ENCODE data around the gene SLC15A4. TPM values are rescaled to one million over a fixed set of nuclear protein-coding genes. Genes with fewer than 3 reads are reported as not detected.
"Not testable (repeated sequence)": the region's sequence is repeated elsewhere in the genome, so short reads cannot be mapped to it uniquely, and the experiment has no call there.

The SLC15A4 gene
- total RNA-seq, 1 donor from 2014 or later = 25.2 TPM

GRCh38 chr12:128814411-128815261 is 9.1 kb downstream of the SLC15A4 start:
- no peak for DNase-seq (ENCODE audit: low read depth in 2 of 2)

DNA sequence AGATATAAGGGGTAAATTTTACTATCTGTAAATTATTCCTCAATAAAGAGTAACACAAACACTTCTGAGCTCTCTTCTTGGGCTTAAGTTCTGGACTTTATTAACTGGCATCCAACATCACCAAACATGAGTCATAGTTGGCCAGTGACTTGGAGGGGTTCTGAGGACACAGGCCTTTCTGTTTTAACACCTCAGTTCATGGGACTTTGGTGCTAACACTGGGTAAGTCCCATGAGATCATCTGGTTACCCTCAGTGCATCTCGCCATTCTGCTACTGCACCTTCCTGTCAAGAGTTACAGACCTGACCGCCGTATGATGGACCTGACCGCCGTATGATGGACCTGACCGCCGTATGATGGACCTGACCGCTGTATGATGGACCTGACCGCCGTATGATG is 9.9 kb downstream of the SLC15A4 start:
- DNase-seq (ENCODE audit: low read depth in 2 of 2) = no peak

GRCh38 chr12:128813392-128813791 is 10.4 kb downstream of the SLC15A4 start:
- DNase-seq (ENCODE audit: low read depth in 2 of 2) = no peak

DNA sequence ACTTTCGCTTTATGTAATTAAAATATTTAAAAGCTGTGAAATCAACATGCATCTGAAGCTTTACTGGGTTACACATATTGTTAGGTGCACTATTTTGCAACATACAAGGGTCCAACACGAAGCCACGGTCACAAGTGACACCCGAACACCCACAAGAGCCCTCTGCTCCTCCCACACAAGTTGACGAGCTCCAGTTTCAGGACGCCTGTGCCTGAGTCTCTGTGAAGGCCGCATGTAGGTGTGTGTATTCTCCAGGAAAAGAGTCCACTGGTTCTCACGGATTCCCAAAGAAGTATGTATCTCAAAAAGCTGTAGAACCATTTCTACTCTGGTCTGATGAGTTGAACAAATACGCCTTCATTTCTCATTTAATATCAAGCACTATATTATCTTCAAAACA is 12.0 kb downstream of the SLC15A4 start:
- no peak for DNase-seq (ENCODE audit: low read depth in 2 of 2)

DNA sequence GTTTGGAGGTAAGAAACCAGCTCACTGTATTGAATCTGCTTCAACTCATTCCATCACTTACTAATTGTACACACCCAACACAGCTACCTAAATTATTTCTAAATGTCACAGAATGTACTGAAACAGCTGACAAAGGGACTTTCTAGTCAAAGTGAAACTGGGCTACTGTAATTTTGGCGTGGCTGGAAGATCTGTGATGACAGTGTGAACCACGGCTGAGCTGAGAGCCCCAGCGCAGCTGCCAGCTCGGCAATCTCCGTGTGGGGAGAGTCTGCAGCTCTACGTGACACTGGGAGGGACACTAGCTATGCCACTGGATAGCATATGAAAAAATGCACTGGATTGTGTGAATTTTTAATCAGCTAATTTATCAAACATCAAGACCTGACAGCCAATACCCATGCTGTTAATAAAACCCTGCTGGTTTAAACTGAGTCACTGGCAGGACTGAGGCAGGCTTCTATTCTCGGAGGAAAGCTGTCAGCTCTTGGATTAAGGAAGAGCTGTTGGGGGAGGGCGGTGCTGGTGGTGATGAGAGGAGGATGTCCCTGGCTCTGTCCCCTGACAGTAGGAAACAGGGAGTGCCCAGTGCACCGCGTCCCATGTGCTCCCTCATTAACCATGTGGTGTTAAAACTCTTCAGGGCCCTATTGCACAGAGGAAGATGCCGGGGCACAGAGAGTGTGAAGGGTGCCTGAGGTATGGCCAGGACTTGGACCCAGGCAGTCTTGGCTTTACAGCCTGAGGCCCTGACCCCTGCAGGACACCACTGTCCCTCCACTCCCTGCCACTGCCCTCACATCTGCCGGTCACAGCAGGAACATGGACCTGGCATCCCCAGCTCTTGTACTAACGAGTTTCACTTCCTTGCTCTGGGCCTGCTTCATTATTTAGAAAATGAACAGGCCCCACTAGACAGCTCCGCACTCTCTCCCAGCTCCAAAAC is 13.3 kb downstream of the SLC15A4 start:
- DNase-seq (ENCODE audit: low read depth in 2 of 2) = peak in 1 of 2 donors; percentile 27

DNA sequence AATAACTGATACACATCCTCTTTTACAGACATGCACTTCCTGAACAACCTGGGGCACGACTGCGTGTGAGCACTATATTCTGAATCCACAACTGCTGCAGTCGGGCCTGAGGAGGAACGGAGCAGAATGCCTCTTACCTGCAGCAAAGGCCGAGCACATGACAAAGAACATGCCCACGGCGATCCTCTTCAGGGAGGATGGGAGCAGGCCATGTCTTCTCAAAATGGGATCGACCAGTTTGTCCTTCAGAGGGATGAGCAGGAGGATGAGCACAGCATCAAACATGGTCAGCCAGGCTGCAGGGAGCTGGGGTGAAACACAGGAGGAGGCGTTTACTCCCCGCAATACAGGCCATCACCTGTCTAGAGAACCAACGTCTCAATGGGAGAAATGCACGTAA is 15.1 kb downstream of the SLC15A4 start:
- no peak for DNase-seq (ENCODE audit: low read depth in 2 of 2)

- no peak for DNase-seq (ENCODE audit: low read depth in 2 of 2)
Observed at GRCh38 chr12:128807161-128807724, 16.5 kb downstream of the SLC15A4 start.

DNA sequence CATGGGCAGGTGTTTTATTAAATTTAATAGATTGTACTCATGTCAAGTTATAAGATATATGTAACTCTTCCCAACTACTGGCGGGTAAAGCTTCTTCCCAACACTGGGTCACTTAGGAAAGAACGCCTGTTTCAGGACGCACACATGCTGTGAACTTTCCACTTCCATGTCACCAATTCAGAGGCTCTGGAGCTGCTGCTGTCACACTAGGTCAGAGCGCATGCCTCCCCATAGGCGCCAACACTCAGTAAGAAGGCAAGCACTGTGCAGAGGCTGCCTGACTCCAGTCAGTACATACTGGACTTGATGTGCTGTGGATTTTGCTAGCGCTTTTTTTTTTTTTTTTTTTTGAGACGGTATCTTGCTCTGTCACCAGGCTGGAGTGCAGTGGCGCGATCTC is 17.2 kb downstream of the SLC15A4 start:
- DNase-seq (ENCODE audit: low read depth in 2 of 2) = no peak

- DNase-seq (ENCODE audit: low read depth in 2 of 2) = not testable (repeated sequence)
Observed at GRCh38 chr12:128805406-128805805, 18.4 kb downstream of the SLC15A4 start.

GRCh38 chr12:128804762-128805161 is 19.0 kb downstream of the SLC15A4 start:
- no peak for DNase-seq (ENCODE audit: low read depth in 2 of 2)

DNA sequence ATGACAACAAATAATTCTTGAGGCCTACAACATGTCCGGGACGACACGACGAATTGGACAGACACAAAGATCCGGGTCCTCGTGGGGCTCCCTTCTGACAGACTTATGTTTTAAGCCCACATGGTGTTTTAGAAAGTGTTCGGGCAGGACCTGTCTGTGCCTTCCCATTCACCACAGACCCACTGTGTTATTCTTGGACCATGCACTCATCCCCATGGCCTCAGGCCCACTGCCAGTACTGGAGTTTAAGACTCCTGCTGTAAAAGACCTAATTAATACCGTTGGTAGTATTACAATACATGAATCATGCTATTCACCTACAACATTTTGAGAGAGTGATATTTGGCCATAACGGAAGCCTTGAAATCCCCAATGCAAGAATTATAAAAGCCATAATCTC is 20.0 kb downstream of the SLC15A4 start:
- DNase-seq (ENCODE audit: low read depth in 2 of 2) = no peak

DNA sequence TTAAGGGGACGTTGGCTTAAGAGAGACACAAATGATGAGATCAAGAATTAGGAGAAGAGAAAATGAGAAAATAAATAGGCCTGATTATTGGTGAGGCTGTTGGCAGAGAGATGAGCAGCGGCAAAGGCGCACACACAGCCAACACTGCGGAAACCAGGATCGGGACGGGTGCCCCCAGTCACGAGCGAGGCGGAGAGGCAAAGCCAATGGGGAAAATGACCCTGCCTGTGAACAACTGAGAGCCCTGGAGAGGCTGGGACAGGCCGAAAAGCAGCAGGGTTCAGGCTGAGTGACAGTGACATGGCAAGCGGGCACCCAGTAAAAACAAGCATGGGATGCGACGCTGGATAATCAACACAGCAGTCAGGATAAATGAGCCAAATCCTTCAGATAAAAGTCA is 21.0 kb downstream of the SLC15A4 start:
- DNase-seq (ENCODE audit: low read depth in 2 of 2) = no peak

DNA sequence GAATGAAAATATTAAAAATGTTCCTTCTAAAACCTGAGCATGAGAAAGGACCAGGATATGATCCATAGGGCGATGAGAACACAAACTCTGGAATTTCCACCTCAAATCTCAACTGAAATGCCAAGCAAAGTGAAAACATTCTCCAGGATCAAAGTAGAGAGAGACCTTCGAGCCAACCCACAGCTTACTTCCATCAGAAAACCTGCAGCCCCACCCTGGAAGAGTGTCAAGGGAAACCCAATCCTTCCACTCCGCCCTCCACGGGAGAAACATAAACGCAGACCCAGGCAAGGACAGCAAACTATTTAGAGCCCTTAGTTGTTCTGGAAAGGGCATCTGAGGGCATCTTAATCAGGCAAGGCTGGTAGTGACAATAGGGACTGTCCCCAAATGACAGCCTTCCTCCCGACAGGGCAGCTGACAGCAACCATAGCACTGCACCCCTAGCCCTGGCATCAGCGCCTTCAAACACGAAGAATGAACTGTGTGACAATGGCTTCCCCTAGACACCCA is 21.8 kb downstream of the SLC15A4 start:
- peak in 1 of 2 donors; percentile 72 for DNase-seq (ENCODE audit: low read depth in 2 of 2)

- no peak for DNase-seq (ENCODE audit: low read depth in 2 of 2)
Observed at GRCh38 chr12:128800606-128801005, 23.2 kb downstream of the SLC15A4 start.

- peak in 1 of 2 donors; percentile 53 for DNase-seq (ENCODE audit: low read depth in 2 of 2)
Observed at GRCh38 chr12:128798571-128799341, 25.0 kb downstream of the SLC15A4 start.

- peak; percentile 55 to 88 for DNase-seq (ENCODE audit: low read depth in 2 of 2)
Observed at GRCh38 chr12:128797119-128798118, 26.3 kb downstream of the SLC15A4 start.

DNA sequence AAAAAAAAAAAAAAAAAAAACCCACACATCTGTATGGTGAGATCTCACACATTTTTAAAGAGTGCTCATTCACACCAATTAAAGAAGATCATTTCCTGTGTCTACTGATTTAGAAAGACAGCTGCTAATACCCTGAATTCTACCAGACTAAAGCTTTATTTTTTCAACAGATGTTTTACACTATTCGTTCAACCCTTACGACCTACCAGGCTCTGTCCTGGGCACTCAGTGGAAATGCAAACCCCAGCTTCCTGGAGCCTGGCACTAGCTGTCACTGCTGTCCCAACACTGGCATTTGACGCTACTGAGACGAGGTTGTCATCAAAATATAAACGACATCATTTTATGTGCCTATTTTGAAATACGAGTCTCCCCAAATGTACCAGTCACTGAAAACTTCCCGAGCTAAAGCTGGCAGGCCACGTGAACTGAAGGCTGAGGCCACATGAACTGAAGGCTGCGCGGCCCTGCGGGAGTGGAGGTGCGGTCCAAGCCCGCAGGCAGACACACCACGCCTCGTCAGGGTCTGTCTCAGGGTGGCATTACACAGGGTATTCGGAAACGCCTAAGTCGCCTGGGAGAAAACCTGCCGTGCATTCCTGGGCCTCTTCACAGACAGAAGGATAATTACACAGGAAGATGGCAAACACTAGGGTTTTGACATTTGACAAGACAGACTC is 27.2 kb downstream of the SLC15A4 start:
- no peak for DNase-seq (ENCODE audit: low read depth in 2 of 2)

DNA sequence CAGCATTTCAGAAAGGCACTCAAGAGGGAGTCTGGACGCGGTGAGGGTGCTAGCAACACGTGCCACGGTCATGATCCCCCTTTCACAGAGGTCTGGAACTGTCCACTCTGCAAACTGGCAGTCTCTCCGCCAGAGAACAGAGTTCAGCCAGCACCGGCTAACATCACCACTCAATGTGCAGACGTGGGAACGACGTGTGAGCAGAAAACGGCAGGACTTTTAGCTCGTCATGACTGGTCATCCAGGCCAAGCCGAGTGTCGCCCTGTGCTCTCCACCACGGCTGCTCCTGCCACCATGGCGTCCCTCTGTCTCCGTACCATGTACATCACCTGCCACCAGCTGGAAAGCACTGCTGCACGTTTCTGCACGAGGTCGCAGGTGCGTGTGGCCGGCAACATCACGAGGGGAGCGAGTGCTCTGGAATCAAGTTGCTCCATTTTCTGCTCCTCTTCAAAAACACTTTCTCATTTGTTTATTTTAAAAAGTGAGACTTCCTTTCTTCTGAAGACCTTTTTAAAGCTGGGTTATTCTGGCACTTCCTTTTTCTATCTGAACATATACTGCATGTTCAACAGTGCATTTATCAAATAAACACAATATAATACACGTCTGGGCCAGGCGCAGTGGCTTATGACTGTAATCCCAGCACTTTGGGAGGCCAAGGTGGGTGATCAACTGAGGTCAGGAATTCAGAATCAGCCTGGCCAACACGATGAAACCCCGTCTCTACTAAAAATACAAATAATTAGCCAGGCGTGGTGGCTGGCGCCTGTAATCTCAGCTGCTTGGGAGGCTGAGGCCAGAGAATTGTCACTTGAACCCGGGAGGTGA is 28.0 kb downstream of the SLC15A4 start:
- DNase-seq (ENCODE audit: low read depth in 2 of 2) = peak; percentile 15 to 52

Measured in lung microvascular endothelial cell (primary cell).